Mesothelial cell of epicardium (in vitro differentiated cells): ENCODE data around the gene TXNDC8. TPM values are rescaled to one million over a fixed set of nuclear protein-coding genes. Genes with fewer than 3 reads are reported as not detected.

Source experiments
- DNase-seq, 2 experiments: peaks; one replicate each; pipeline ENCODE4 v3.0.0; 2021; ENCODE audit warnings: low spot score in 2 of 2; ENCODE audit not compliant: unreplicated experiment in 2 of 2
- H3K27ac Mint-ChIP-seq: 2 replicates; pipeline ENCODE4 v1.8.0; 2021; ENCODE audit warnings: mixed read lengths
- H3K27me3 Mint-ChIP-seq: 2 replicates; pipeline ENCODE4 v1.8.0; 2021; ENCODE audit warnings: low read depth, mixed read lengths
- H3K36me3 Mint-ChIP-seq: 2 replicates; pipeline ENCODE4 v1.8.0; 2021; ENCODE audit warnings: mixed read lengths
- H3K4me1 Mint-ChIP-seq: 2 replicates; pipeline ENCODE4 v1.8.0; 2021; ENCODE audit warnings: mixed read lengths
- H3K4me3 Mint-ChIP-seq: 2 replicates; pipeline ENCODE4 v1.8.0; 2021; ENCODE audit warnings: mild to moderate bottlenecking, moderate library complexity, mixed read lengths
- H3K9me3 Mint-ChIP-seq: 2 replicates; pipeline ENCODE4 v1.8.0; 2021; ENCODE audit warnings: mixed read lengths
- total RNA-seq: library from RNA; stranded (reverse); gene quantifications from 3 replicates; pipeline ENCODE4 v1.2.1, GENCODE V29; 2021
- TF ChIP-seq, protein P1 (sequence below): fragments of 200-600 bp; sonication (generic); IDR thresholded peaks from one replicate; pipeline ENCODE4 v1.5.0; 2021; ENCODE audit warnings: antibody characterized with exemption; ENCODE audit not compliant: unreplicated experiment

The TXNDC8 gene
- total RNA-seq, 1 donor from 2014 or later, result not detected

DNA sequence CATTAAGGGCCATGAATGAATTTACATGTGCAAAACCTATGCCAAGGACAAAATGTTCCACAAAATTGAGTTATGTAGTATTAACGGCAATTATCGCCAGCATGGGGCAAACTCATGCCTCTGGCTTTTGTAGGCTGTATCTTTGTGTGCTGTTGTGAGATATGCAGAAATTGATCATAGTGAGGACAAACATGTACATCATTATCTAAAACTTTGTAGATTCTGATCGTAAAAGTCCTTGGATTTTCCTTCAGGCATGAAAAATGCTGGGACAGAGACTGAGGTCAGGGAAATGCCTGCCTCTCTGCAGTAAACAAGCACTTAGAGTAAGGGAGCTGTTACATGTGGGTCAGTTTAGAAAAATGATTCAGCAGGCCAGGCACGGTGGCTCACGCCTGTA, 5.9 kb upstream of the TXNDC8 start:
- TF ChIP-seq, protein P1, sequence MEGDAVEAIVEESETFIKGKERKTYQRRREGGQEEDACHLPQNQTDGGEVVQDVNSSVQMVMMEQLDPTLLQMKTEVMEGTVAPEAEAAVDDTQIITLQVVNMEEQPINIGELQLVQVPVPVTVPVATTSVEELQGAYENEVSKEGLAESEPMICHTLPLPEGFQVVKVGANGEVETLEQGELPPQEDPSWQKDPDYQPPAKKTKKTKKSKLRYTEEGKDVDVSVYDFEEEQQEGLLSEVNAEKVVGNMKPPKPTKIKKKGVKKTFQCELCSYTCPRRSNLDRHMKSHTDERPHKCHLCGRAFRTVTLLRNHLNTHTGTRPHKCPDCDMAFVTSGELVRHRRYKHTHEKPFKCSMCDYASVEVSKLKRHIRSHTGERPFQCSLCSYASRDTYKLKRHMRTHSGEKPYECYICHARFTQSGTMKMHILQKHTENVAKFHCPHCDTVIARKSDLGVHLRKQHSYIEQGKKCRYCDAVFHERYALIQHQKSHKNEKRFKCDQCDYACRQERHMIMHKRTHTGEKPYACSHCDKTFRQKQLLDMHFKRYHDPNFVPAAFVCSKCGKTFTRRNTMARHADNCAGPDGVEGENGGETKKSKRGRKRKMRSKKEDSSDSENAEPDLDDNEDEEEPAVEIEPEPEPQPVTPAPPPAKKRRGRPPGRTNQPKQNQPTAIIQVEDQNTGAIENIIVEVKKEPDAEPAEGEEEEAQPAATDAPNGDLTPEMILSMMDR, result no peak
- H3K9me3 Mint-ChIP-seq, result no peaks in the 10 kb centered on the region
- H3K36me3 Mint-ChIP-seq, result no peaks in the 10 kb centered on the region
- no peak overlapping the region for H3K27ac Mint-ChIP-seq
- no peaks in the 10 kb centered on the region for H3K27me3 Mint-ChIP-seq
- no peaks in the 10 kb centered on the region for H3K4me1 Mint-ChIP-seq
- H3K4me3 Mint-ChIP-seq, result no peak overlapping the region
- DNase-seq, result no peak

DNA sequence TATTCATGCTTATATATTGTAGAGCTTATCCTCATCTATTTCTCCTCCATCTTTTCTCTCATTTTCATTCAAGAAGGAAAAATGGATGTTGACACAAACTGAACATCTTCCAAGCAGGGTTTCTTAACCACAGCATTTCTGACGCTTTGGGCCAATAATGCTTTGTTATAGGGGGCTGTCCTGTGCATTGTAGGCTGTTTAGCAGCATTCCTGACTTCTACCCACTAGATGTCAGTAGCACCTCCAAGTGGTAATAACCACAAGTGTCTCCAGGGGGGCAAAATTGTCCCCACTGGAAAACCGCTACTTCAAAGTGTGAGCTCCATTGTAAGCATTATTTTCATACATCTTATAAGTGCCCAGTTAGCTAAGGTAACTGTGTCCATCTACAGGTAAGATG, 2.6 kb upstream of the TXNDC8 start:
- no peak for DNase-seq
- no peak overlapping the region for H3K27ac Mint-ChIP-seq
- TF ChIP-seq, protein P1, result no peak
- no peaks in the 10 kb centered on the region for H3K27me3 Mint-ChIP-seq
- no peaks in the 10 kb centered on the region for H3K4me1 Mint-ChIP-seq
- H3K4me3 Mint-ChIP-seq, result no peak overlapping the region
- no peaks in the 10 kb centered on the region for H3K9me3 Mint-ChIP-seq
- no peaks in the 10 kb centered on the region for H3K36me3 Mint-ChIP-seq

DNA sequence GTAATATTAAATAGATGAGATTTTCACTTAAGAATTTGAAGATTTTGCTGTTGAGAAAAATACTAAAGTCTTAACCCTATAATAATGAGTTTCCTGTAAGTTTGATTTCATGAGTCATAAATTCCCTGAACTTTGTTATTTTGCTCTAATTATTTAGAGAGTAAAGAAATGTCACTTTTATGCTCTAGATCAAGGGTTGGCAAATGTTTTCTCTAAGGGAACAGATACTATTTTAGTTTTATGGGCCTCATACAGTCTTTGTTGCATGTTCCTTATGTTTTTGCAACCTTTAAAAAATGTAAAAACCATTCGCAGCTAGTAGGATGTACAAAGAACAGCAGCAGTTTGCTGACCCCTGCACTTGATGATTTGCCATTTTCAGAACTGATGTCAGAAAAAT, 480 bp upstream of the TXNDC8 start:
- no peak overlapping the region for H3K27ac Mint-ChIP-seq
- no peaks in the 10 kb centered on the region for H3K9me3 Mint-ChIP-seq
- TF ChIP-seq, protein P1, result no peak
- H3K36me3 Mint-ChIP-seq, result no peaks in the 10 kb centered on the region
- no peak overlapping the region for H3K4me3 Mint-ChIP-seq
- DNase-seq, result no peak
- no peaks in the 10 kb centered on the region for H3K27me3 Mint-ChIP-seq
- H3K4me1 Mint-ChIP-seq, result no peaks in the 10 kb centered on the region

DNA sequence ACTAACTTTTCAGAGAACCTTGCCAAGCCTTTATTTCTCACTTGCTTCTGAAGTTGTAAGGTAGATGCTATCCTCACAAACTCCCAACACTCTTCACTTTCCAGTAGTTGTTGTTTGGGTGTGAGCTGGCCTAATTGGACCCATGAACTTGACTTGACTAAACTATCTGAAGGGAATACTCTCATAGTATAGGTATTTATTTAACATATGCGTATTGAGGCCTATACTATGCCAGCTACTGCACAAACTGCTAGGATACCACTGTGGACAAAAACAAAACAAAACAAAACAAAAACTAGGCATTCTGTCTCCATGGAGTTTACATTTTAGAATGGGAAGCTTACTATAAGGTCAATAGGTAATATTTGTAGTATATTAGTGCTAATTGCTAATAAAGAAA, 1.3 kb downstream of the TXNDC8 start:
- no peaks in the 10 kb centered on the region for H3K36me3 Mint-ChIP-seq
- no peaks in the 10 kb centered on the region for H3K27me3 Mint-ChIP-seq
- H3K9me3 Mint-ChIP-seq, result peaks cover 1% of the 10 kb centered on the region
- no peak overlapping the region for H3K27ac Mint-ChIP-seq
- H3K4me3 Mint-ChIP-seq, result no peak overlapping the region
- TF ChIP-seq, protein P1, result no peak
- DNase-seq, result no peak
- H3K4me1 Mint-ChIP-seq, result no peaks in the 10 kb centered on the region

DNA sequence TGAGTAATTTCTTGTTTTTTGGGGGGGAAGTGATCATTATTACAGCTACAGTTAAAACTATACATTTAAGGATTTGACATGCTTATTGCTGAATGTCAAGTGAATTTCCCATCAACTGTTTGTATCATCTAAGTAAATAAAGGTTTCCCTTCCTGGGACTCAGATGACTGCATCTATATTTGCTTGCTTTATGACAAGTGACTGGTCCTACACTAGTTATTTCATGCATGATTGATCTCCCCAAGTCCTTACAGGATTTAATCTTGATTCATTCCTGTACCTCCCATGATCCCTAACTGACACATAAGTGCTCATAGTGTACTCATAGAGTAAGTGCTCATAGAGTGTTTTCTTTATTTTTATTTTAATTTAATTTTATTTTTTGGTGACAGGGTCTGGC, 2.8 kb downstream of the TXNDC8 start:
- DNase-seq, result no peak
- H3K27ac Mint-ChIP-seq, result no peak overlapping the region
- H3K27me3 Mint-ChIP-seq, result no peaks in the 10 kb centered on the region
- no peaks in the 10 kb centered on the region for H3K4me1 Mint-ChIP-seq
- H3K4me3 Mint-ChIP-seq, result no peak overlapping the region
- no peaks in the 10 kb centered on the region for H3K36me3 Mint-ChIP-seq
- TF ChIP-seq, protein P1, result no peak
- H3K9me3 Mint-ChIP-seq, result peaks cover 11% of the 10 kb centered on the region

DNA sequence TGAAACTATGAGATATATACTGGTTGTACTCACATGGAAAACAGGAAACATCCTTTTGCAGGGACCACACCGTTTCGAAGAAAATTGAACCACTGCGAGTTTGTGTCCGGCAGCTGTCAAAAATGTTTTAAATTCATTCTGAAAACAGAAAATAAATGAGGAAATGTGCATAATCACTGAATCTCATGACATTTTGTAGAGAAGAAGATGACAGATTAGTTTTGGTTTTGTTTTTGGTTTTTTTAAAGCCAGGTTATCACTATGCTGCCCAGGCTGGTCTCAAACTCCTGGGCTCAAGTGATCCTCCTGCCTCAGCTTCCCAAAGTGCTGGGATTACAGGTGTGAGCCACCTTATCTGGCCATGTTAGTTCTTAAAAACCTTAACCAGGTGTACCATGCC, 3.5 kb downstream of the TXNDC8 start:
- TF ChIP-seq, protein P1, result no peak
- Mint-ChIP-seq H3K4me3 (no peak overlapping the region), H3K27me3 (no peaks in the 10 kb centered on the region), H3K9me3 (peaks cover 11% of the 10 kb centered on the region), H3K4me1 (peaks cover 5% of the 10 kb centered on the region), H3K27ac (no peak overlapping the region), H3K36me3 (no peaks in the 10 kb centered on the region)
- DNase-seq, result no peak
